ENCODE results near the gene PAQR8.

- TF ChIP-seq CTCF (conservative IDR thresholded peaks at IDR 0.05; ENCODE audit: low read depth, low read length) (no peak), EZH2 (IDR thresholded peaks at IDR 0.05; ENCODE audit: low read length, unreplicated experiment) (no peak)
Observed at GRCh38 chr6:52336919-52337561, 24.9 kb upstream of the PAQR8 start.

Measured in PC-3 (cell line).